HG02678 (cell line): ENCODE results near the gene CLK1.
"Not testable (repeated sequence)": the region's sequence is repeated elsewhere in the genome, so short reads cannot be mapped to it uniquely, and the experiment has no call there.

Experiments
- ATAC-seq: cut with Tn5 transposase; IDR thresholded peaks from one replicate; pipeline ENCODE4 v1.9.1; 2021; ENCODE audit warnings: mild to moderate bottlenecking, moderate library complexity; ENCODE audit not compliant: unreplicated experiment

The CLK1 gene

GRCh38 chr2:200864176-200865034 lies at the start of gene CLK1:
Gene CLK1, minus strand, starts transcription at chr2:200864658. Its CDS starts 2,796 bp downstream, at chr2:200861862.
- peak; percentile 87 for ATAC-seq

- ATAC-seq = no peak
Observed at GRCh38 chr2:200913654-200914053, 49.2 kb upstream of the CLK1 start.

- no peak for ATAC-seq
Observed at GRCh38 chr2:200909958-200910357, 45.5 kb upstream of the CLK1 start.

GRCh38 chr2:200905618-200906296 lies 41.3 kb upstream of the CLK1 start:
- ATAC-seq = no peak

- ATAC-seq = peak; percentile 98
Observed at GRCh38 chr2:200901459-200902072, 37.1 kb upstream of the CLK1 start.

- no peak for ATAC-seq
Observed at GRCh38 chr2:200899482-200899881, 35.0 kb upstream of the CLK1 start.

- ATAC-seq = peak; percentile 89
Observed at GRCh38 chr2:200888704-200889625, 24.5 kb upstream of the CLK1 start, which contains the start of the genes NIF3L1 and PPIL3. Gene NIF3L1, plus strand, starts transcription at chr2:200889371. Its CDS starts 2,573 bp downstream, at chr2:200891944. Gene PPIL3, minus strand, starts transcription at chr2:200889077. Its CDS starts 1,462 bp downstream, at chr2:200887615.

- ATAC-seq = not testable (repeated sequence)
Observed at GRCh38 chr2:200881715-200882249, 17.3 kb upstream of the CLK1 start.

- no peak for ATAC-seq
Observed at GRCh38 chr2:200878289-200878880, 13.9 kb upstream of the CLK1 start.

GRCh38 chr2:200877443-200877842 lies 13.0 kb upstream of the CLK1 start:
- no peak for ATAC-seq

- no peak for ATAC-seq
Observed at GRCh38 chr2:200873560-200873959, 9.1 kb upstream of the CLK1 start.

GRCh38 chr2:200871151-200871550 lies 6.7 kb upstream of the CLK1 start:
- ATAC-seq = no peak

- ATAC-seq = no peak
Observed at GRCh38 chr2:200869014-200869413, 4.6 kb upstream of the CLK1 start.

GRCh38 chr2:200863782-200864175 lies 679 bp downstream of the CLK1 start:
- ATAC-seq = peak; percentile 2

- ATAC-seq = no peak
Observed at GRCh38 chr2:200862532-200863000, 1.9 kb downstream of the CLK1 start.

GRCh38 chr2:200861617-200862155 lies 2.8 kb downstream of the CLK1 start:
- ATAC-seq = no peak

GRCh38 chr2:200860092-200860795 lies 4.2 kb downstream of the CLK1 start:
- no peak for ATAC-seq

GRCh38 chr2:200856806-200857205 lies 7.7 kb downstream of the CLK1 start:
- no peak for ATAC-seq

GRCh38 chr2:200852605-200853004 lies 11.9 kb downstream of the CLK1 start:
- no peak for ATAC-seq
